Suprapubic skin (tissue), 4 donors: ENCODE measurements around the gene PTPRN2.

Experiments
- CTCF ChIP-seq, 2 donors: fragments of 200-600 bp in 1 of 2; fragments of 450-650 bp in 1 of 2; sonication (generic) in 1 of 2; IDR thresholded peaks; one replicate each; pipeline ENCODE4 v1.5.1; 2016 to 2019; ENCODE audit warnings: antibody characterized with exemption in 2 of 2, mild to moderate bottlenecking in 1 of 2, moderate library complexity in 1 of 2
- EP300 ChIP-seq: sonication (generic); formaldehyde crosslinking; IDR thresholded peaks from one replicate; pipeline ENCODE4 v1.6.1; 2017; ENCODE audit warnings: antibody characterized with exemption
- POLR2A ChIP-seq, 2 donors: fragments of 450-650 bp; IDR thresholded peaks; one replicate each; pipeline ENCODE4 v1.6.1; 2017; ENCODE audit warnings: antibody characterized with exemption in 2 of 2, mild to moderate bottlenecking in 2 of 2, moderate library complexity in 2 of 2
- POLR2AphosphoS5 ChIP-seq, 3 donors: sonication (generic); formaldehyde crosslinking; IDR thresholded peaks; one replicate each; pipeline ENCODE4 v1.6.1; 2017; ENCODE audit warnings: antibody characterized with exemption in 3 of 3

GRCh38 chr7:157885140-157885539, 702.5 kb downstream of the PTPRN2 start:
- TF ChIP-seq POLR2A (IDR thresholded peaks at IDR 0.05) (no peak), POLR2AphosphoS5 (IDR thresholded peaks at IDR 0.05) (no peak), CTCF (IDR thresholded peaks at IDR 0.05) (no peak), EP300 (no peak)
